D721Med (cell line): Measurements from ENCODE around the gene CDH15.

Experiments
- DNase-seq: peaks from one replicate; pipeline ENCODE4 v3.0.0; 2011; ENCODE audit warnings: low spot score; ENCODE audit not compliant: insufficient read length
- FAIRE-seq: peaks from 2 replicates; lab custom pipeline; 2011; peaks lifted over from hg19 to GRCh38; lab: Jason Lieb, UNC
- TF ChIP-seq, protein P1 (sequence below): IDR thresholded peaks from 2 replicates; pipeline ENCODE4 v1.5.1; 2012; ENCODE audit warnings: mild to moderate bottlenecking, control low read depth; ENCODE audit not compliant: insufficient read depth; ENCODE audit errors: missing control alignments

CDH15 gene

DNA sequence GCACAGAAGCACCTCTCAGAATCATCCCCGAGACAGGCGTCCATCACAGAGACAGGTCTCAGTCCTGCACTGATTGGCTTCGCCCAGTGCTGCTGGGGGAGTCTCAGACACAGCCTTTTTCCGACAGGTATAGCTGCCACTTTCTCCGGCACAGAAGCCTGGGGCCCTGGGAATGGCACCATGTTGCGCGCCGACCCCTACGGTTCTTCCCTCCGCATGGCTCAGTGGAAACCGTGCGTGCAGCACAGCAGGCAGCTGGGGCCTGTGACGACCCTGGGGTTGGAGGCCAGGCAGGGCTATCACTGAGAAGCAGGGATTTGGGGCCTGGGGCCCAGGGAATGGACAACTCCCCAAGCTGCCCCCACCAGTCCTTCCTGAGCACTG, 29.7 kb upstream of the CDH15 start:
- TF ChIP-seq, protein P1, sequence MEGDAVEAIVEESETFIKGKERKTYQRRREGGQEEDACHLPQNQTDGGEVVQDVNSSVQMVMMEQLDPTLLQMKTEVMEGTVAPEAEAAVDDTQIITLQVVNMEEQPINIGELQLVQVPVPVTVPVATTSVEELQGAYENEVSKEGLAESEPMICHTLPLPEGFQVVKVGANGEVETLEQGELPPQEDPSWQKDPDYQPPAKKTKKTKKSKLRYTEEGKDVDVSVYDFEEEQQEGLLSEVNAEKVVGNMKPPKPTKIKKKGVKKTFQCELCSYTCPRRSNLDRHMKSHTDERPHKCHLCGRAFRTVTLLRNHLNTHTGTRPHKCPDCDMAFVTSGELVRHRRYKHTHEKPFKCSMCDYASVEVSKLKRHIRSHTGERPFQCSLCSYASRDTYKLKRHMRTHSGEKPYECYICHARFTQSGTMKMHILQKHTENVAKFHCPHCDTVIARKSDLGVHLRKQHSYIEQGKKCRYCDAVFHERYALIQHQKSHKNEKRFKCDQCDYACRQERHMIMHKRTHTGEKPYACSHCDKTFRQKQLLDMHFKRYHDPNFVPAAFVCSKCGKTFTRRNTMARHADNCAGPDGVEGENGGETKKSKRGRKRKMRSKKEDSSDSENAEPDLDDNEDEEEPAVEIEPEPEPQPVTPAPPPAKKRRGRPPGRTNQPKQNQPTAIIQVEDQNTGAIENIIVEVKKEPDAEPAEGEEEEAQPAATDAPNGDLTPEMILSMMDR = no peak
- FAIRE-seq (no peak), DNase-seq (no peak)

DNA sequence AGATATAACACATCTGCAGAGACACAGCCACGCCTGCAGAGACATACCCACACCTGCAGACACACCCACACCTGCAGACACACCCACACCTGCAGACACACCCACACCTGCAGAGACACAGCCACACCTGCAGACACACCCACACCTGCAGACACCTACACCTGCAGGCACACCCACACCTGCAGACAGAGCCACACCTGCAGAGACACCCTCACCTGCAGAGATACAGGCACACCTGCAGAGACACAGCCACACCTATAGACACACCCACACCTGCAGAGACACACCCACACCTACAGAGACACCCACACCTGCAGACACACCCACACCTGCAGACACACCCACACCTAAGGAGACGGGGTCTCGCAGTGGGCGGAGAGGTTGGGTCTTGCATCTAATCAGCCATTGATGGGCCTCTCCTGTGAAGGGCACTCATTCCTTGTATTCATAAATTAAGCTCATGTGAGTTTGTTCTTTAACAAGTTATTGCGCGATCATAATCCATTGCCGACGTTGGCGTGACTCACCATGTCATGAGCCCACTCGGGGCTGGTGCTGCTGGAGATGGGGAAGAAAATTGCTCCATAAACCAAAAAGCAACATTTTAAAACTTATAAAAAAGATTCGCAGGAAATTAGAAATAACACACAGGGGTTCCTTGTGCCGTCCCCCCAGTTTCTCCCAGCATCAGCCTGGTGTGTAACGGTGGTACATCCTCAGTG, 28.9 kb upstream of the CDH15 start:
- FAIRE-seq = no peak
- no peak for DNase-seq
- TF ChIP-seq, protein P1 = no peak

DNA sequence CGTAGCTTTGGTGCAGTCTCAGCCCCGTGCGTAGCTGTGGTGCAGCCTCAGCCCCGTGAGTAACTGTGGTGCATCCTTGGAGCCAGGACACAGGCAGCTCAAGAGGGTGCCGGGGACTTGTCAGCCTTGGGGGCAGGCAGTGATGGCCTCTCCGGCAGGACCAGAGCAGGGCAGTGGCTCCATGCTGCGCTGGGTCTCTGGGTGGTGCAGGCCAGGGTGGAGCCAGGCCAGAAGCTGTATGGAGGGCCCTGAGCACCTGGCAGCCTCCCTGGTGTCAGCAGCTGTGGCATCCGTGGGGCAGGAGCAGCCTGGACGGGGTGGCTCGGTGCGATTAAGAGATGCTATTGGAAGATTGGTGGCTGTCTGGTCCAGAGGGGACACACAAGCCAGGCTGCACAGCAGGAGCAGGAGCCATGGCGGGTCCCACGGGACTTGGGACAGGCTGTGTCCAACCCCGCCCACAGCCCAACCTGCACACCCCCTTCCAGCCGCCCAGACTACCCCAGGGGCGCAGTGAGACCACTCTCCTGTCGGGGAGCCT, 28.3 kb upstream of the CDH15 start:
- no peak for FAIRE-seq
- TF ChIP-seq, protein P1 = no peak
- no peak for DNase-seq

DNA sequence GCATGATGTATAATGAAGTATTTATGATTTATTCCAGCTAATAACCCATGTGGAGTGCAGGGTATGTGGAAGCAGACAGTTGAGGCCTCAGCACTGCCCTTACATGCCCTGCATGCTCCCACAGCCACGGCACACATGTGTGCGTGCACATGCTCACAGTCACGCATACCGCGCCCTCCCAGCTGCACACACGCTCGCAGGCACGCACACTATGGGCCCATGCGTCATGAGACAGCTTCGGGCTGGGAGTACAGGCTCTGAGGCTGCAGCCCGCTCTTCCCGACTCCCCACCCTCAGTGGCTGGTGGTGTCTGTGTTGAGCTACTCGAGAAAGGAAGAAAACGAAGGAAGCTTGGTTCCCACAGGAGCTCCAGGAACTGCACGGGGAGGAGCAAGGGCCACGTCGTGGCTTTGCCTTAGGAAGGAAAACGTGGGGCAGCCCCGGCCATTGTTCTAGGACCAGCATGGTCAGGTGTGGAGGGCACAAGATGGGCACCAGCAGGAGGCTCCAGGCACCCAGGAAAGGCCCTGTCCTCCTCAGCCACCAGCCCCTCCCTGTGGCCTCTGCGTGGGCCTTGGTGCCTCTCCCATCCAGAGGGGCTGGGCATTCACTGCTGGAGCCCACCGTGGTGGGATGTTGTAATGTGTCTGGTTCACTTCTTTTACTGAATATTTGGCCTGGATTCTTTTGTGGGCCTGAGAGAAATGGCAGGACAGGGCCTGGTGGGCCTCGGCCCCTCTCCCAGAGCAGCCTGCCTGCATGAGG, 27.5 kb upstream of the CDH15 start:
- FAIRE-seq (no peak), DNase-seq (no peak)
- TF ChIP-seq, protein P1 = no peak

DNA sequence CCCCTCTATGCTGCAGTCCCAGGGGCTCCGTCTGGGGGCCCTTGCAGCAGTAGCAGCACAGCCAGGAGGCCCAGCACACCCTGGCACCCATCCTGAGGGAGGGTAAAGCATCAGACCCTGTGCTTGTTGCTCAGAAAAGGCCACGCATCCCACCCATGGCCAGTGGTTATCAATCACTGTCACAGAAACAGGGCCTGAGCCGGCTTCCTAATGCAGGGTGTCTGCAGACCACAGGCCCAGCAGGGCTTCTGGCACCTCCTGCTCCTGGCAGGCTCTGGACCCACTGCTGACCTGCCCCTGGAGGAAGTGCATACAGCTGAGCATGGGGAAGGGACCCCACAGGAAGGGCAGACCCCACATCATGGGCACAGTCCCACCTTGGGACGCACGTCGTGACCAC, 26.9 kb upstream of the CDH15 start:
- TF ChIP-seq, protein P1 = no peak
- FAIRE-seq = no peak
- DNase-seq = no peak

DNA sequence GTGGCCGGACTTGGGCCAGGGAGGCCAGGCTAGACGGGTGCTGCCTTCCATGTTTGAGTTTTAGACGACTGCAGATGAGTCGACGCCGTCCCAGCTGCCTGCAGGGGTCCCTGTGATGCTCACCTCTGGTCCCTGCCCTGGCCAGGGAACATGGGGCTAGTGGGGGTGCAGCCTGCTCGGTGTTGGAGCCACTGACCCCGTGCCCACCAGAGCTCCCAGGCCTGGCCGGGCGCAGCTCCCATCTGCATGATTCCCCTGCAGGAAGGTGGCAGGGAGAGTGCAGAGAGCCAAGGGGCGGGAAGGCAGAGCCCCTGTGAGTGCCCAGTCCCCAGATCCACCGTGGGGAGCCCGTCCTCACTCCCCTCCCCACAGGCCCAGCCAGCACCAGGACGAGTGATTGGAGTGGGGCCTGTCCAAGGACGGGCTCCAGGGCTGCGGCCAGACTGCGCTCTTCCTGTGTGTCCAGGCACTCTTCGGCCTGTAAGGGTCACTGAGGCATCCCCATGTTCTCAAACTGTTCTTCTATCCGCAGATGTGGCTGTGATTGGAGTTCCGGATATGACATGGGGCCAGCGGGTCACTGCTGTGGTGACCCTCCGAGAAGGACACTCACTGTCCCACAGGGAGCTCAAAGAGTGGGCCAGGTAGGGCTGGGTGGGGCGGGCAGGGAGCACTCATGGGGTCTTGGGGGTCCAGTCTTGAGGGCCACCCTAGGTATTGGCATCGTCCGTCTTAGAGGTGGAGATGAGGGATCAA, 26.0 kb upstream of the CDH15 start:
- no peak for FAIRE-seq
- no peak for DNase-seq
- TF ChIP-seq, protein P1 = no peak
